Muscle layer of duodenum (tissue), 2 donors: Measurements from ENCODE around the gene RBCK1.

Source experiments
- H3K27ac ChIP-seq: one replicate; pipeline ENCODE4 v1.7.0; 2013; ENCODE audit warnings: mild to moderate bottlenecking, low read length
- H3K27me3 ChIP-seq: one replicate; pipeline ENCODE4 v1.7.0; 2013; ENCODE audit warnings: low read depth, mild to moderate bottlenecking, control low read depth, low read length
- H3K36me3 ChIP-seq, 2 donors: one replicate each; pipeline ENCODE4 v1.7.0; 2013; ENCODE audit warnings: low read length in 2 of 2, control low read depth in 1 of 2, mild to moderate bottlenecking in 1 of 2; ENCODE audit not compliant: insufficient read depth in 2 of 2, control insufficient read depth in 1 of 2
- H3K4me1 ChIP-seq, 2 donors: one replicate each; pipeline ENCODE4 v1.7.0; 2013; ENCODE audit warnings: low read length in 2 of 2, mild to moderate bottlenecking in 2 of 2, control low read depth in 1 of 2, moderate library complexity in 1 of 2; ENCODE audit not compliant: insufficient read depth in 2 of 2, control insufficient read depth in 1 of 2
- H3K4me3 ChIP-seq, 2 donors: one replicate each; pipeline ENCODE4 v1.7.0; 2013; ENCODE audit warnings: low read length in 2 of 2, low read depth in 1 of 2, mild to moderate bottlenecking in 1 of 2
- H3K9me3 ChIP-seq, 2 donors: one replicate each; pipeline ENCODE4 v1.7.0; 2013; ENCODE audit warnings: low read length in 2 of 2, control low read depth in 1 of 2, mild to moderate bottlenecking in 1 of 2; ENCODE audit not compliant: control insufficient read depth in 1 of 2
- donor health status: healthy.

RBCK1 gene

DNA sequence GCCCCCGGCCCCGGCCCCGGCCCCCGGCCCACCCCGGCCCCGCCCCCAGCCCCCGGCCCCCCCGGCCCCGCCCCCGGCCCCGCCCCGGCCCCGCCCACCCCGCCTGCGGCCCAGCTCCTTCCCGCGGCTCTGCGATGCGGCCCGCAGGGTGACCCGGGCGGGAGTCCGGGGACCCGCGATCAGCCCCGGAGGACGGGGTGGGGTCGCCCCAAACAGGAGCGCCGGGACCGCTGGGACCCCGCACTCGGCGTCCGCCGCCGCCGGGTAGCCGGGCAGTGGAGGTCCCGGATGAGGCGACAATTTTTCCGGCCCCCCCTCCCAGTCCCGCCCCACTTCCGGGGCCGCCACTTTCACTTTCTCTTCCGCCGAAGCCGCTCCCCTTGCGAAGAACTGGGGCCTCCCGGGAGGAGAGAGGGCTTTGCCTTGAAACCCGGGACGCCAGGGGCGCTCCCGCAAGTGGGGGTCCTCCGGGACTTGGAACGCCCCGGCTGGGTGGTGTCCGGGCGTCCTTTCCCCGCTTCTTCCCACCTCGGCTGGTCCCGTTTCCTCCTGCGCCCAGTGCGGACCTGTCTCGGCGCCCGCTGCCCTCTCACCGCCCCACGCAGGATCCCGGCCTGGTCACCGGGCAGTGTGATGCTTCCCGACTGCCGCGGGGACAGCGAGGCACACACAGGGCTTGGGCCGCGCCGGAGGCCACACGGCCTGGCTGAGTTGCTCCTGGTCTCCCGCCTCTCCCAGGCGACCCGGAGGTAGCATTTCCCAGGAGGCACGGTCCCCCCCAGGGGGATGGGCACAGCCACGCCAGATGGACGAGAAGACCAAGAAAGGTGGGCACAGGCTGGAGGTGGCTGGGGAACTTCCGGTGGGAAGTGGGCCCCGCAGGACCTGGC lies at the start of gene RBCK1:
TSS of gene RBCK1 (plus strand) at position 347 of the 890 bp plus-strand sequence. CDS start at position 806, 459 bp downstream.
- no peaks in the 10 kb centered on the region for H3K9me3 ChIP-seq
- peaks cover 8 to 21% of the 10 kb centered on the region in 2 donors for H3K4me1 ChIP-seq
- no peaks in the 10 kb centered on the region for H3K27me3 ChIP-seq
- H3K27ac ChIP-seq = peak within 1 kb of the TSS; percentile 88
- H3K4me3 ChIP-seq = peak within 1 kb of the TSS; percentile 97 to 99
- peaks cover 0 to 2% of the 10 kb centered on the region in 2 donors for H3K36me3 ChIP-seq

DNA sequence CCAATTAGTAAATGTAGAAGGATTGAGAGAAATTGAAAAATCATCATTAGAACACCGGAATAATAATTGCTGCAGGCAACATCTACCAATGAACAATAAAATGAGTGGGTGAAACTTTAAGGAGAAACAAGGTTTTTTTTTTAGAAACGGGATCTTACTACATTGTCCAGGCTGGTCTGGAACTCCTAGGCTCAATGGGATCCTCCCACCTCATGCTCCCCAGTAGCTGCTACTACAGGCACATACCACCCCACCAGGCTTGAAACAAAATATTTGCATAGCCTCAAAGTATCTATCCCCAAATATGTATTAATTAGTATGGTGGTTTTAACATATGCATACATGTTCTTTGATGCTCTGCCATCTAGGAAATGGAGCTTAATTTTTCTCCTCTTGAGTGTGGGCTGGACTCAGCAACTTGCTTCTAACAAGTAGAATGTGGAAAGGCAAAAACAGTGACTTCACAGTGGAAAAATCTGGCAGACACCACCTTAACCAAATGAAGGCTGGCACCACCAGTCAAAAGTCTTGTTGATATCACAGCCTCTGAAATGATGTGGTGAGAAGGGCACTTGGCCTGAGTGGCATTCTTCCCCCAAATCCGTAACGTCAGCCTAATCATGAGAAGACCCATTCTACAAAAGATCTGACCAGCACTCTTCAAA lies 49.1 kb upstream of the RBCK1 start:
- Histone ChIP-seq H3K36me3 (no peaks in the 10 kb centered on the region), H3K9me3 (no peaks in the 10 kb centered on the region), H3K27me3 (no peaks in the 10 kb centered on the region), H3K4me1 (peaks cover 0 to 11% of the 10 kb centered on the region in 2 donors), H3K4me3 (no peak overlapping the region), H3K27ac (no peak overlapping the region)

DNA sequence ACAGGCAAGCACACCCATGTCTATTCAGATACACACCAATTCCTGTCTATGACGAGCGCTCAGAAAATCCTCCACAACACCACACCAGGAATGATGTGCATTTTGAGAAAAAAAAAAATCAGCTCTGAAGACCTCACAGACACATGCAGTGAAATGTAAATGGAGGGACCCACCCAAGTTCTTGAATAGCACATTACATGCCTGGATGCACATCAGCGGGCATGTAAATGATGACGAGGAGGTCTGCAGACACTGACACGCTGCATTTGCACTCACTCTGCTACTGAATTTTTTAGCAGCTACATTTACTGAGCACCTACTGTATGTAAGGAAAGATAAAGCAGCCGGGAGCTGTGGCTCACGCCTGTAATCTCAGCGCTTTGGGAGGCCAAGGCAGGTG lies 46.5 kb upstream of the RBCK1 start:
- Histone ChIP-seq H3K4me1 (peaks cover 0 to 5% of the 10 kb centered on the region in 2 donors), H3K27ac (no peak overlapping the region), H3K9me3 (no peaks in the 10 kb centered on the region), H3K36me3 (no peaks in the 10 kb centered on the region), H3K27me3 (no peaks in the 10 kb centered on the region), H3K4me3 (no peak overlapping the region)

DNA sequence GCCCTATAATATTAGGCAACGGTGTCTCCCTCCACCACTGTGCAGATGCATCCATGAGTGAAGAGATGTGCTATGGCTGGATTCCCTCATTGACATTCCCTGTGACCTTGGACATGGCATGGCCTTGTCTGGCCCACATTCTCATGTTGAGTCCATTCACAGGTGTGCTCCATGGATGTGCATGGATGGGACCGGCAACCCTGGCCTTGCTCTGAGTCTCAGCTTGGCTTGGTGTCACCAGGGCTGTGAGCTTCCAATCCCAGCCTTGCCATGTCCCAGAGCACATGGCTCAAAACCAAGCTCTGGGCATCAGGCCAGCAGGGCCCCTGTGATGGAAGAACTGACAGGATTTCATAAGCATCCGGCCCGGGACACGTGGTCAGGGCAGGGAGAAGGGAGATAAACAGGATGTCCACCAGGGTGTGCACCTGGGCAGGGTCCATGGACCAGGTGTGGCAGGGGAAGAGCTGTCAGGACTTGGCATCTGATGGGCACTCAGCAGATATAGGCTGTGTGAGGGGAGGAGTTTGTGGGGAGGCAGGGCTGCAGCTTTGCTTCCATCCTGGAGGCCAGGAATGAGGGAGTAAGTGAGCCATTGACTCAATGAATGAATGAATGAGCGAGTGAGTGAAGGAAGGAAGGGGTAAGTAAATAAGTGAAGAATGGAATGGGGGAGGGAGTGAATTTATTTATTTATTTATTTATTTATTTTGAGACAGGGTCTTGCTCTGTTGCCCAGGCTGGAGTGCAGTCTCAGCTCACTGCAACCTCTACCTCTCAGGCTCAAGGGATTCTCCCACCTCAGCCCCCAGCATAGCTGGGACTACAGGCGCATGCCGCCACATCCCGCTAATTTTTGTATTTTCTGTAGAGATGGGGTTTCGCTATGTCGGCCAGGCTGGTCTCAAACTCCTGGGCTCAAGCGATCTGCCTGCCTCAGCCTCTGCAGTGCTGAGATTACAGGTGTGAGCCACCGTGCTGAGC lies 45.5 kb upstream of the RBCK1 start:
- H3K4me3 ChIP-seq = no peak overlapping the region
- H3K36me3 ChIP-seq = no peaks in the 10 kb centered on the region
- H3K27ac ChIP-seq = no peak overlapping the region
- H3K4me1 ChIP-seq = peaks cover 0 to 5% of the 10 kb centered on the region in 2 donors
- H3K9me3 ChIP-seq = no peaks in the 10 kb centered on the region
- no peaks in the 10 kb centered on the region for H3K27me3 ChIP-seq

DNA sequence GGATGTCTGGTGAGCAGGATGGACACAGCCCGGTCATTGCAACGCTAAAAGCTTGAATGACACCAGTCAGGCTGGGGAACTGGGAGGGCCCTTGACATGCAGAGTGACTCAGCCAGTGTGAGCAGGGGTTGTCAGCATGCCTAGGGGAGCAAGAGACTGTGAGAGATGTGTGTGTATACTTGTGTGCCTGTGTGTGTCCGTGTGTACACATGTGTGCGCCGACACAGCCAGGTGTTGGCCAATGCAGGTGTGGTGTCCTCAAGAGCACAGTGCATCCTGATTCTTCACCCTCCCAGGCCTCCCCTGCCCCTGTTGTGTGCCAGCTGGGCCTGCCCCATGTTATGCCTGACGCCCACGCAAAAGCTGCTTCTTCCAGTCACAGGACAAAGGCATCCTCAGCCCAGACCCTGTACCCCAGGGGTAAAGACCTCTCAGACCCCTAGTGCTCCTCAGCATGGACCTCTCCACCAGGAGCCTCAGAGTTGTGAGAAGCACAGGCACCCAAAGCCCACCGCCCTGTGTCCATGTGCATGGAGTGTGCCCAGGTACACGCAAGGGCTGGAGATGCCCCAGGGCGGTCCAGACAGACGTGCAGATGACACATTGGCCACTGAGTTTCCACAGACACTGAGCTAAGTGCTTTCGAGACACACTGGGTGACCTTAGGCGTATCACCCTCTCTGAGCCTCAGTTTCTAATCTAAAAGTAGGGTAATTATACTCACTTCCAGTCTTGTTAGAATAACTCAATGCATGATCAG lies 44.6 kb upstream of the RBCK1 start:
- H3K36me3 ChIP-seq = no peaks in the 10 kb centered on the region
- H3K27ac ChIP-seq = no peak overlapping the region

DNA sequence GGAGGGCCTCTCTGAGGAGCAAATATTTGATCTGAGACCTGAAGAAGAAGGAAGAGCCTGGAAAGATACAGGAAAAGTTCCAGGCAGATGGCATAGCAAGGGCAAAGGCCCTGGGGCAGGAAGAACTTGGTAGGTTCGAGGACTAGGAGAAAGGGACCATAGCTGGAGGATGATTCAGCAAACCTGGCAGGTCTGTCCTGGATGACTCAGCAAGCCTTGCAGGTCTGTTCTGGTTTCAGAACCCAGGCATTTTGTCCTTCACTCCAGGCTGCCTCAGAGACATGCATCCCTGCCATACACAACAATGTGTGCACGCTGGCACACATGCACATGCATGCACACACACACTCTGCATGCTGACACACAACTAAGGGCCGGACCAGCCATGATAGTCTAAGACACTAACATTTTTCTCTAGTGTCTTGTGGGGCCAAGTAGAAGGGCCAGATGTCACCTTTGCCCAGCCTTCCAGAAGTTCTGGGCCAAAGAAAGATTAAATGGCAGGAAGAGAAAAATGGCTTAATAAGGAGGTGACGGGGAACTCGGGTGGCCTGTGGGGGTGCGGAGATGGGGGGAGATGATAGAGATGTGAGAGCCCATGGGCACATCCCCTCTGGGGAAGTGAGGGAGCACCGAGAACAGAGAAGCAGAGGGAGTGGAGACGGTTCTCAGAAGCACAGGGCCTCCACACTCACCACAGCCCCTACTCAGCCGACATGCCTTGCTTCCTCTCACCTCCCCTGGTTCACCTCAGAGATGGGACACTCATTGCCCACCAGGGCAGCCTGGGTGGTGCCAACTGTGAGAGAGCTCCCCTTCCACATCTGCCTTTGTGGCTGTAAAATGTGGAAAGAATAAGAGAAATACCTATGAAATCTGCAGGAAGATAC lies 42.9 kb upstream of the RBCK1 start:
- Histone ChIP-seq H3K27ac (no peak overlapping the region), H3K9me3 (no peaks in the 10 kb centered on the region), H3K36me3 (no peaks in the 10 kb centered on the region), H3K27me3 (no peaks in the 10 kb centered on the region), H3K4me1 (peaks cover 0 to 5% of the 10 kb centered on the region in 2 donors), H3K4me3 (no peak overlapping the region)

More for the DNA sequence above, 44.6 kb upstream of the RBCK1 start:
- H3K4me1 ChIP-seq = peaks cover 0 to 5% of the 10 kb centered on the region in 2 donors
- H3K4me3 ChIP-seq = no peak overlapping the region
- H3K9me3 ChIP-seq = no peaks in the 10 kb centered on the region
- no peaks in the 10 kb centered on the region for H3K27me3 ChIP-seq

DNA sequence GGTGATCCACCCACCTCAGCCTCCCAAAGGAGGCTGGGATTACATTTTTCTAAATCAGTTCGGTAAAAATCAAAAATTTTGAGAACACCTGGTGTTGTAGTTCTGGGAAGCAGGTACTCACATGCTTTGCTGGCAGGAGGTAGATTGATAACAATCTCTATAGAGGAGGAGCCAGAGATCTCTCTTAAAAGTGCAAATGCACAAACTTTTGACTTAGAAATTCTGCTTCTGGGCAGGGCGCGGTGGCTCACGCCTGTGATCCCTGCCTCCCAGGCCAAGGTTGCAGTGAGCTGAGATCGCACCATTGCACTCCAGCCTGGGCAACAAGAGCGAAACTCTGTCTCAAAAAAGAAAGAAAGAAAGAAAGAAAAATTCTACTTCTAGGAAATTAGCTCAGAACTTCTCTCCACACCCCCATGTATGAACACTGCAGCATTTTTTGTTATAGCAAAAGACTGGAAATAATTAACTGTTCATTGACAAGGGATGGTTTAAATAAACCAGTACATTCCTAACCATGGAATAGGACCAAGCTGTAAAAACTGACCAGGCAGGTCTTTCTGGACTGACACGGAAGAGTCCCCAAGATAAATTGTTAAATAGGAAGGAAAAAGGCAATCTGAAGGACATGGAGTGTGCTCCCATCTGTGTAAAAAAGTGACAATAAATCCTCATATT lies 41.9 kb upstream of the RBCK1 start:
- H3K4me1 ChIP-seq = peaks cover 0 to 5% of the 10 kb centered on the region in 2 donors
- H3K36me3 ChIP-seq = no peaks in the 10 kb centered on the region
- no peaks in the 10 kb centered on the region for H3K27me3 ChIP-seq
- H3K27ac ChIP-seq = no peak overlapping the region
- H3K9me3 ChIP-seq = no peaks in the 10 kb centered on the region
- H3K4me3 ChIP-seq = no peak overlapping the region

DNA sequence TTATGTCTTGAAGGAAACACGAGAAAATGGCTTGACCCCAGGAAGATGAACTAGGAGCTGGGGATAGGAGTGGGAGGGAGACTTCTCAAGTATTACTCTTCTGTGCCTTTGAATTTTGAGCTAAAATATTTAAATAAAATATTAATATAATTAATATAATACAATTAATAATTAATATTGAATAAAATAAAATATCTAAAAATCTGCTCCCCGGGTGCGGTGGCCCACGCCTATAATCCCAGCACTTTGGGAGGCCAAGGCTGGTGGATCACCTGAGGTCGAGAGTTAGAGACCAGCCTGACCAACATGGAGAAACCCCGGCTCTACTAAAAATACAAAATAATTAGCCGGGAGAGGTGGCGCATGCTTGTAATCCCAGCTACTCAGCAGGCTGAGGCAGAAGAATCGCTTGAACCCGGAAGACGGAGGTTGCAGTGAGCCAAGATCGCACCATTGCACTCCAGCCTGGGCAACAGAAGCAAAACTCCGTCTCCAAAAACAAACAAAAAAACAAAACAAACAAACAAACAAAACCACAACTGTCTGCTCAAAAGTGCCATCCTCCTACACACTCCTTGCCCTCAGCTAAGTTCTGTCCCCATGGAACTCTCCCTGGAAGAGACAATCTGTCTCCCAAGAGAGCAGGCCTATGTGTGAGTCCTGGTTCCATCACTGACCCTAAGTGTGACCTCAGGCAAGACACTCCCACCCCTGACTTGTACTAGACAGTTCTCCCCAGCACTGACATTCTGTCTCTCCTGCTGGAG lies 41.2 kb upstream of the RBCK1 start:
- no peaks in the 10 kb centered on the region for H3K36me3 ChIP-seq
- H3K27ac ChIP-seq = no peak overlapping the region
- H3K4me1 ChIP-seq = peaks cover 0 to 5% of the 10 kb centered on the region in 2 donors

DNA sequence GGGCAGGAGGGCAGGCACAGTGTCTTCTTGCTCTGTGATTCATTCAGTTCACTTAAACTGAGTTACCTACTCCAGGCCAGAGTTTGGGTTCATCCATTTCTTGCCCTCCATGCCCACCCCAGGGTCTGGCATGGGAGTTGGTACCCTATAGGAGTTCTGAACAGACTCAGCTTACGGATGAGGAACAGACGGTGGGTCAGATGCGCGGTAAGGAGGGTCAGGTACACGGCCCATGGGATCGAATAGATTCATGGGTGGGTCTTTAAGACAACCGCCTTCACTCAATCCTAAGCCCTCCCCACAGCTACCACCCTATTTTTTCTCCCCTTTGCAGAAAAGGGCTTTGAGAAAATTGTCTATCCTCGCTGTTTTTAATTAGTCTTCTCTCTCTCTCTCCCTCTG lies 40.6 kb upstream of the RBCK1 start:
- no peak overlapping the region for H3K27ac ChIP-seq
- no peaks in the 10 kb centered on the region for H3K27me3 ChIP-seq
- no peaks in the 10 kb centered on the region for H3K9me3 ChIP-seq
- no peak overlapping the region for H3K4me3 ChIP-seq
- H3K36me3 ChIP-seq = no peaks in the 10 kb centered on the region
- H3K4me1 ChIP-seq = peaks cover 0 to 1% of the 10 kb centered on the region in 2 donors

More for the DNA sequence above, 41.2 kb upstream of the RBCK1 start:
- Histone ChIP-seq H3K27me3 (no peaks in the 10 kb centered on the region), H3K9me3 (no peaks in the 10 kb centered on the region), H3K4me3 (no peak overlapping the region)
